BJ (cell line): ENCODE data around the gene TTLL5. TPM values are rescaled to one million over a fixed set of nuclear protein-coding genes. Genes with fewer than 3 reads are reported as not detected.

ENCODE experiments used
- CTCF ChIA-PET: fragments of 350-600 bp; formaldehyde crosslinking; extraction: SDS; loops from one replicate; lab custom pipeline; 2021; ENCODE audit warnings: antibody characterized with exemption, inconsistent platforms; lab: Yijun Ruan, JAX
- POLR2A ChIA-PET: fragments of 300-600 bp; sonication (Branson Sonifier 250); formaldehyde crosslinking; extraction: SDS; loops from one replicate; lab custom pipeline; 2021; ENCODE audit warnings: antibody characterized with exemption; lab: Charles Lee
- DNase-seq: peaks from one replicate; pipeline ENCODE4 v3.0.0-alpha.2; 2011; ENCODE audit warnings: low read depth
- H3K27me3 ChIP-seq: 2 replicates; pipeline ENCODE4 v1.6.0; 2011; ENCODE audit warnings: low read length; ENCODE audit not compliant: control insufficient read depth, insufficient read depth
- H3K36me3 ChIP-seq: 2 replicates; pipeline ENCODE4 v1.5.1; 2011; ENCODE audit warnings: low read length; ENCODE audit not compliant: control insufficient read depth, insufficient read depth
- H3K4me3 ChIP-seq: 2 replicates; pipeline ENCODE4 v1.5.1; 2011; ENCODE audit warnings: low read depth, mild to moderate bottlenecking, control low read depth, low read length
- CTCF ChIP-seq: IDR thresholded peaks from 2 replicates; pipeline ENCODE4 v1.5.1; 2011; ENCODE audit warnings: low read depth, mild to moderate bottlenecking, control low read depth, inconsistent platforms, low read length, moderate library complexity; ENCODE audit not compliant: insufficient read depth
- polyA plus RNA-seq: library from polyadenylated mRNA; depleted of rRNA; stranded (reverse); fragments of >200 nt; gene quantifications from 2 replicates; pipeline ENCODE4 v1.2.3, GENCODE V29; 2011

TTLL5 gene
- polyA plus RNA-seq, 1 experiment: 9.9 TPM

- ChIA-PET POLR2A (no interaction called here), CTCF (interaction anchor here (1.1 to 2.1 kb wide), 2 partner anchors 12 to 25 kb away, joined by 3 to 6 read pairs; no protein-coding TSS in a partner anchor)
- no peak for TF ChIP-seq CTCF
- no peak for DNase-seq
- Histone ChIP-seq H3K27me3 (no peaks in the 10 kb centered on the region), H3K36me3 (peaks cover 1% of the 10 kb centered on the region; the same call in 1 of the 2 replicates), H3K4me3 (no peak overlapping the region)
Measured at GRCh38 chr14:75769047-75769685, 108.1 kb downstream of the TTLL5 start.

DNA sequence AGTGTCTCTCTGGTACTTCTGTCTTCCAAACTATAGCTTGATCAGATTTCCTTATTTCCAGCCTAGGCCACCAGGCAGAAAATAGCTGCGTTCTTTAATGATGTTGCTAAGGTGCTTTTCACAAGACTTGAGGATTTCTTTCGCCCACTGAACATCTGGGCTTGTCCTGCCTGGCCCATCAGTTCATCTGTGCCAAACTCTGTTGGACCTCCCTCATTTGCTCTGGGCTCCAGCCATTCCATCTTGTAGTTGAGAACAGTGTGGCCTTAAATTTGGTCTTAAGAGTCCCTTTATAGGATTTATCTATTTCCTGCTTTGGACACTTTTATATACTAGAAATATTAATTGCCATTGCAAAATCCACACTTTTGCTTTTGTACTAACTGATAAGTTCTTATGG is 109.6 kb downstream of the TTLL5 start:
- H3K27me3 ChIP-seq: no peaks in the 10 kb centered on the region
- peaks cover 1% of the 10 kb centered on the region; the same call in 1 of the 2 replicates for H3K36me3 ChIP-seq
- ChIA-PET CTCF (interaction anchor here (0.8 to 2.1 kb wide), 2 partner anchors 11 to 61 kb away, joined by 3 to 6 read pairs; no protein-coding TSS in a partner anchor), POLR2A (no interaction called here)
- DNase-seq: no peak
- no peak for TF ChIP-seq CTCF
- H3K4me3 ChIP-seq: no peak overlapping the region

DNA sequence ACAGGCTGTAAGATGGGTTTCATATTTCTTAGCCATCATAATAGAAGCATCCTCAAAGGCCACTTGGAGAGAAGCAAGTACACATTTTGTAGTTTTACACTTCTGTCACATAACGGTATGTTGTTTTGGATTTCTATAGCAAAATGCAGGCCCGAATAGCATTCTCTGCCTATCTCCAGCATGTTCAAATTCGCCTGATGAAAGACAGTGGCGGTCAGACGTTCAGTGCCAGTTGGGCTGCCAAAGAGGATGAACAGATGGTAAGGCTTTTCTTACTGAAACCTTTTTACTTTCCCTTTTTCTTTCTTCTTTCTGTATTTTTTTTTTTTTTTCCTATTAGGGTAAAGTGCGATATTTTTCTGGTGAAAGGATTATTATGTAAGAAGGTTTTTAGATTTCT is 110.5 kb downstream of the TTLL5 start:
- no peak for DNase-seq
- H3K4me3 ChIP-seq: no peak overlapping the region
- no peaks in the 10 kb centered on the region for H3K27me3 ChIP-seq
- CTCF ChIA-PET: interaction anchor here (2.1 kb wide), 1 partner anchor 10 kb away, joined by 6 read pairs; no protein-coding TSS in a partner anchor
- peaks cover under 1% of the 10 kb centered on the region; the same call in 1 of the 2 replicates for H3K36me3 ChIP-seq
- POLR2A ChIA-PET: no interaction called here
- TF ChIP-seq CTCF: no peak

- no peak overlapping the region for H3K4me3 ChIP-seq
- ChIA-PET POLR2A (no interaction called here), CTCF (no interaction called here)
- DNase-seq: no peak
- no peaks in the 10 kb centered on the region; the same call in 1 of the 2 replicates for H3K36me3 ChIP-seq
- TF ChIP-seq CTCF: no peak
- no peaks in the 10 kb centered on the region for H3K27me3 ChIP-seq
Measured at GRCh38 chr14:75773046-75773445, 112.0 kb downstream of the TTLL5 start.

DNA sequence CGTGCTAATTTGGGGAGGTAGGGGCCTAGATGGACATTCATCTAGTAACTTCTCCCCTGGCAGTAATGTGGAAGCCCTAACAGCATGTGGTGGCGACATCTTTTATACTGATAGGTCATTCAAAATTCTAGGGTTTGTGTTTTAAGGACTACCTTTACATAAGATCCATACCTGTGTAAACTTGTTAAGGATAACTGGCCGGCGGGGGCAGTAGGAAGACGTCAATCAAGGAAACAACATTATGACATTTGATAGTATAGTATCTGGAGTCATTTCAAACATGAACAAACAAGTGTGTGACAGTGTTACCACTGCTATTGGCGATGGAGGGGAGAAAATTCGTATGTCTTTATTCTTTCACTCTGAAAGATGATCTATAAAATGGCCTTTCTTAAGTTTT is 120.0 kb downstream of the TTLL5 start:
- DNase-seq: no peak
- CTCF ChIA-PET: interaction anchor here (1.5 to 3.5 kb wide), 2 partner anchors 11 to 202 kb away, joined by 6 to 11 read pairs; no protein-coding TSS in a partner anchor
- Histone ChIP-seq H3K27me3 (no peaks in the 10 kb centered on the region), H3K4me3 (no peak overlapping the region), H3K36me3 (peaks cover 2% of the 10 kb centered on the region; the same call in 1 of the 2 replicates)
- POLR2A ChIA-PET: no interaction called here
- no peak for TF ChIP-seq CTCF
